OCI-LY3 (cell line): Measurements from ENCODE around the gene CXCL16.

Source experiments
- CTCF ChIP-seq: fragments of 200-600, 300-600 bp; sonication (generic); IDR thresholded peaks from 2 replicates; pipeline ENCODE4 v1.5.1; 2014; ENCODE audit warnings: antibody characterized with exemption, low read length, low read depth
- EZH2phosphoT487 ChIP-seq: fragments of 200-600 bp; shearing (Covaris generic); IDR thresholded peaks from 2 replicates; pipeline ENCODE4 v1.6.1; 2018; ENCODE audit warnings: antibody characterized with exemption, mixed run types, low read depth

DNA sequence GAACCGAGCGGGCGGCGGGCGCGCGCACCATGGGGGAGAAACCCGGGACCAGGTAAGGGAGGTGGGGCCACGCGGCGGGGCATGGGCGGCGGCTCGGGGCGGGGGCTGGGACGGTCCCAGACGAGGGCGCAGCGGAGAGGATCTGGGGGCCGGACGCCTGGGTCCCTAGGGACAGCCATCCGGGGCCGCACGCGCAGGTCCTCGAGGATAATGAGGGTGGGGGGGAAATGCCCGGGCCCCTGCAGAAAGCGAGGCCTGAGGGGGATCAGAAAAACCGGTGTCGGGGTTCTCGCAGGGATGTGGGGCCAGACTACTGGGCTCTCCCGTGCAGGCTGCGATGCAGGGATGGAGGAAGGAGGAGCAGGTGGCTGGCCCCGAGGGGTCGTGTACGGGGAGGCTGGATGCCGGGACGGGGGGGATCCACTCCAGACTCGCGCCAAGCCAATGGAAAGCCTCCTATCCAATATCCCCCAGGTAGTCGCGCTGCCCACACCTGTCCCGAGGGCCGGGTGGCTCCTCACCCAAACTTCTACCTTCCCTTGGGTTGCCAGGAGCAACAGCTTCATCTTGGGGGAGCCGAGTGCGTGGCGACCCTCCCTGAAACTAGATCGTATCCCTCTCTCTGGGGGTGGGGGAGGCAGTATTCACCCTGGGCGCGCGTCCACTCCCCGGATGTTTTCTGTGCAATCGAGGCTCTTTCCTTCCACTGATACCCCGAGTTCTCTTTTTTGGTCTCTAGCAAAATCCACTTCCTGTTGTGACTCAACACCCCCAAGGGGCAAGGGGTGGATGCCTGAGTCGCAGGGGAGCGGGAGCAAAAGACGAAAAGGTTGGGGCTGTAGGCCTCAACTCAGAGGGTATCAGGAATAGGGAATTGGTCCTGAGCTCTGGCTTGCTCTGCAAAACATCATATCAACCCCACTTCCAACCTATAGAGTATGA lies 28.8 kb downstream of the CXCL16 start:
- no peak for TF ChIP-seq EZH2phosphoT487
- no peak for TF ChIP-seq CTCF
